GM19438 (cell line): ENCODE measurements around the gene RPL6.
"Not testable (repeated sequence)": the region's sequence is repeated elsewhere in the genome, so short reads cannot be mapped to it uniquely, and the experiment has no call there.

Experiments
- ATAC-seq: cut with Tn5 transposase; IDR thresholded peaks from one replicate; pipeline ENCODE4 v1.9.1; 2021; ENCODE audit warnings: low read depth; ENCODE audit not compliant: unreplicated experiment

Gene RPL6

GRCh38 chr12:112409064-112409905 lies at the start of gene RPL6:
Gene RPL6, minus strand, starts transcription at chr12:112409605. Its CDS starts 949 bp downstream, at chr12:112408656.
- ATAC-seq = peak; percentile 86

GRCh38 chr12:112458751-112459150 lies 49.3 kb upstream of the RPL6 start:
- no peak for ATAC-seq

- no peak for ATAC-seq
Observed at GRCh38 chr12:112458330-112458729, 48.9 kb upstream of the RPL6 start.

- not testable (repeated sequence) for ATAC-seq
Observed at GRCh38 chr12:112457142-112457541, 47.7 kb upstream of the RPL6 start.

- ATAC-seq = no peak
Observed at GRCh38 chr12:112456029-112456428, 46.6 kb upstream of the RPL6 start.

GRCh38 chr12:112450725-112451124 lies 41.3 kb upstream of the RPL6 start:
- no peak for ATAC-seq

GRCh38 chr12:112448165-112448564 lies 38.8 kb upstream of the RPL6 start:
- not testable (repeated sequence) for ATAC-seq

- no peak for ATAC-seq
Observed at GRCh38 chr12:112447106-112447505, 37.7 kb upstream of the RPL6 start.

GRCh38 chr12:112446008-112446725 lies 36.8 kb upstream of the RPL6 start:
- no peak for ATAC-seq

- no peak for ATAC-seq
Observed at GRCh38 chr12:112443916-112444315, 34.5 kb upstream of the RPL6 start.

GRCh38 chr12:112440653-112441052 lies 31.2 kb upstream of the RPL6 start:
- not testable (repeated sequence) for ATAC-seq

- no peak for ATAC-seq
Observed at GRCh38 chr12:112439769-112440168, 30.4 kb upstream of the RPL6 start.

- not testable (repeated sequence) for ATAC-seq
Observed at GRCh38 chr12:112438645-112439044, 29.2 kb upstream of the RPL6 start.

- ATAC-seq = no peak
Observed at GRCh38 chr12:112433551-112433950, 24.1 kb upstream of the RPL6 start.

GRCh38 chr12:112431965-112432364 lies 22.6 kb upstream of the RPL6 start:
- ATAC-seq = no peak

GRCh38 chr12:112430929-112431328 lies 21.5 kb upstream of the RPL6 start:
- no peak for ATAC-seq

GRCh38 chr12:112427760-112428159 lies 18.4 kb upstream of the RPL6 start:
- no peak for ATAC-seq

GRCh38 chr12:112425582-112426382 lies 16.4 kb upstream of the RPL6 start:
- ATAC-seq = no peak

- no peak for ATAC-seq
Observed at GRCh38 chr12:112424126-112424525, 14.7 kb upstream of the RPL6 start.

- no peak for ATAC-seq
Observed at GRCh38 chr12:112422531-112422930, 13.1 kb upstream of the RPL6 start.

GRCh38 chr12:112421363-112421762 lies 12.0 kb upstream of the RPL6 start:
- no peak for ATAC-seq
